GM23338 (cell line): ENCODE data around the gene CDC42BPA. TPM values are rescaled to one million over a fixed set of nuclear protein-coding genes. Genes with fewer than 3 reads are reported as not detected.

Experiments
- ATAC-seq: fragments of 200-7000 bp; cut with Tn5 transposase; 3 replicates; pipeline ENCODE4 v1.9.1; 2020
- DNase-seq: peaks from one replicate; pipeline ENCODE4 v3.0.0-alpha.2; 2015; ENCODE audit warnings: low spot score
- H2AFZ ChIP-seq: fragments of 200-600 bp; sonication (generic); 2 replicates; pipeline ENCODE4 v1.8.0; 2016; ENCODE audit warnings: antibody characterized with exemption, mild to moderate bottlenecking, moderate library complexity
- H3F3A ChIP-seq: fragments of 200-600 bp; sonication (generic); replicated peaks from 2 replicates; pipeline ENCODE4 v1.8.0; 2017; ENCODE audit warnings: antibody characterized with exemption, mixed run types, low read depth
- H3K27ac ChIP-seq: fragments of 200-600 bp; sonication (generic); 2 replicates; pipeline ENCODE4 v1.6.1; 2016; ENCODE audit warnings: low read depth
- H3K27me3 ChIP-seq: fragments of 200-600 bp; sonication (generic); 2 replicates; pipeline ENCODE4 v1.8.0; 2016; ENCODE audit warnings: mild to moderate bottlenecking, mixed run types, moderate library complexity; ENCODE audit not compliant: insufficient read depth
- H3K36me3 ChIP-seq: fragments of 200-600 bp; sonication (generic); 2 replicates; pipeline ENCODE4 v1.8.0; 2016; ENCODE audit warnings: mild to moderate bottlenecking; ENCODE audit not compliant: insufficient read depth
- H3K4me1 ChIP-seq: fragments of 200-600 bp; sonication (generic); 2 replicates; pipeline ENCODE4 v1.8.0; 2016; ENCODE audit warnings: mild to moderate bottlenecking, moderate library complexity; ENCODE audit not compliant: insufficient read depth
- H3K4me2 ChIP-seq: fragments of 200-600 bp; sonication (generic); 2 replicates; pipeline ENCODE4 v1.7.1; 2017; ENCODE audit warnings: mixed run types
- H3K4me3 ChIP-seq: fragments of 200-600 bp; sonication (generic); 2 replicates; pipeline ENCODE4 v1.6.1; 2016; ENCODE audit warnings: mixed run types
- H3K79me2 ChIP-seq: fragments of 200-600 bp; sonication (generic); replicated peaks from 2 replicates; pipeline ENCODE4 v1.8.0; 2017; ENCODE audit warnings: mild to moderate bottlenecking; ENCODE audit not compliant: insufficient read depth
- H3K9me2 ChIP-seq: fragments of 200-600 bp; sonication (generic); 2 replicates; pipeline ENCODE4 v1.8.0; 2017; ENCODE audit not compliant: insufficient read depth
- H4K20me1 ChIP-seq: fragments of 200-600 bp; sonication (generic); replicated peaks from 2 replicates; pipeline ENCODE4 v1.8.0; 2017; ENCODE audit warnings: mild to moderate bottlenecking; ENCODE audit not compliant: insufficient read depth
- H3K27ac Mint-ChIP-seq: 2 replicates; pipeline ENCODE4 v1.8.0; 2020; ENCODE audit warnings: inconsistent platforms, mild to moderate bottlenecking, moderate library complexity, mixed read lengths
- H3K27me3 Mint-ChIP-seq: 3 replicates; pipeline ENCODE4 v1.8.0; 2022; ENCODE audit warnings: low read depth, mild to moderate bottlenecking, moderate library complexity, mixed read lengths, inconsistent platforms; ENCODE audit not compliant: insufficient read depth, poor library complexity
- H3K36me3 Mint-ChIP-seq: 3 replicates; pipeline ENCODE4 v1.8.0; 2021; ENCODE audit warnings: low read depth, mild to moderate bottlenecking, inconsistent platforms, moderate library complexity, mixed read lengths
- H3K4me1 Mint-ChIP-seq: 3 replicates; pipeline ENCODE4 v1.8.0; 2020; ENCODE audit warnings: mild to moderate bottlenecking, inconsistent platforms, mixed read lengths
- H3K4me3 Mint-ChIP-seq: 3 replicates; pipeline ENCODE4 v1.8.0; 2021; ENCODE audit warnings: moderate library complexity, mild to moderate bottlenecking, inconsistent platforms, mixed read lengths
- H3K9me3 Mint-ChIP-seq: 3 replicates; pipeline ENCODE4 v1.8.0; 2020; ENCODE audit warnings: moderate library complexity, mild to moderate bottlenecking, inconsistent platforms, mixed read lengths
- CTCF ChIP-seq, 2 experiments: fragments of 200-600 bp in 1 of 2; sonication (generic) in 1 of 2; conservative IDR thresholded peaks; 2 replicates each; pipeline versions ENCODE4 v1.5.1 to v1.6.1; 2016 to 2017; ENCODE audit warnings: antibody characterized with exemption in 2 of 2, low read depth in 2 of 2, mild to moderate bottlenecking in 2 of 2, moderate library complexity in 1 of 2
- ETS1 ChIP-seq: IDR thresholded peaks from 2 replicates; pipeline ENCODE4 v1.6.1; 2016; ENCODE audit warnings: antibody characterized with exemption
- EZH2 ChIP-seq: fragments of 200-600 bp; sonication (generic); IDR thresholded peaks from one replicate; pipeline ENCODE4 v1.8.0; 2017; ENCODE audit warnings: antibody characterized with exemption, mild to moderate bottlenecking, low read depth; ENCODE audit not compliant: unreplicated experiment
- EZH2phosphoT487 ChIP-seq: fragments of 200-600 bp; sonication (generic); IDR thresholded peaks from one replicate; pipeline ENCODE4 v1.8.1; 2018; ENCODE audit warnings: antibody characterized with exemption; ENCODE audit not compliant: unreplicated experiment
- JUNB ChIP-seq: IDR thresholded peaks from one replicate; pipeline ENCODE4 v1.6.1; 2016; ENCODE audit warnings: antibody characterized with exemption; ENCODE audit not compliant: unreplicated experiment
- NANOG ChIP-seq: IDR thresholded peaks from 2 replicates; pipeline ENCODE4 v1.6.1; 2016; ENCODE audit warnings: antibody characterized with exemption, borderline replicate concordance
- POLR2AphosphoS5 ChIP-seq: IDR thresholded peaks from 2 replicates; pipeline ENCODE4 v1.6.1; 2016; ENCODE audit warnings: antibody characterized with exemption, low read depth
- REST ChIP-seq: IDR thresholded peaks from one replicate; pipeline ENCODE4 v1.6.1; 2018; ENCODE audit warnings: antibody characterized with exemption; ENCODE audit not compliant: unreplicated experiment
- STAT1 ChIP-seq: IDR thresholded peaks from one replicate; pipeline ENCODE4 v1.6.1; 2016; ENCODE audit warnings: antibody characterized with exemption; ENCODE audit not compliant: unreplicated experiment
- ZNF114 ChIP-seq: fragments of 250-450 bp; sonication (Bioruptor Pico); IDR thresholded peaks from 2 replicates; pipeline ENCODE4 v1.5.0; 2020; ENCODE audit warnings: mild to moderate bottlenecking, moderate library complexity
- ZNF462 ChIP-seq: fragments of 250-450 bp; sonication (Bioruptor Pico); IDR thresholded peaks from 2 replicates; pipeline ENCODE4 v1.5.0; 2020; ENCODE audit warnings: mild to moderate bottlenecking, moderate library complexity
- polyA plus RNA-seq: library from polyadenylated mRNA; unstranded; fragments of >200 nt; fragmentation: Nextera tagmentation; extraction: Ambion mirVana; gene quantifications from 2 replicates; pipeline ENCODE4 v1.2.1, GENCODE V29; 2016
- total RNA-seq: library from RNA; depleted of rRNA; stranded (reverse); fragments of >200 nt; shearing (Covaris generic); gene quantifications from 2 replicates; pipeline ENCODE4 v1.2.3, GENCODE V29; 2014

The CDC42BPA gene
- total and polyA plus RNA-seq, 2 experiments from 2014 or later, result 17.7 to 40.1 TPM

GRCh38 chr1:227049253-227049652, 269.0 kb downstream of the CDC42BPA start:
- H3K4me3 Mint-ChIP-seq, result no peak overlapping the region

More at GRCh38 chr1:227049253-227049652, 269.0 kb downstream of the CDC42BPA start:
- Histone ChIP-seq H3K4me1 (0 out of 2 replicates have a peak, but pooled peaks cover 4% of the 10 kb centered on the region), H3K36me3 (no peaks in the 10 kb centered on the region), H3K9me2 (no peaks in the 10 kb centered on the region), H2AFZ (no peak overlapping the region), H3F3A (no peaks in the 10 kb centered on the region), H3K4me2 (no peak overlapping the region), H3K27me3 (no peaks in the 10 kb centered on the region), H3K4me3 (no peak overlapping the region), H4K20me1 (no peaks in the 10 kb centered on the region), H3K79me2 (no peaks in the 10 kb centered on the region), H3K27ac (no peak overlapping the region)
- no peak for DNase-seq
- no peaks in the 10 kb centered on the region for H3K36me3 Mint-ChIP-seq
- H3K27me3 Mint-ChIP-seq, result no peaks in the 10 kb centered on the region
- H3K4me1 Mint-ChIP-seq, result no peaks in the 10 kb centered on the region
- no peak for ATAC-seq
- H3K9me3 Mint-ChIP-seq, result no peaks in the 10 kb centered on the region
- no peak for TF ChIP-seq REST
- TF ChIP-seq EZH2, result no peak
- TF ChIP-seq ZNF462 (CRISPR knock-in tag), result no peak
- no peak for TF ChIP-seq EZH2phosphoT487
- TF ChIP-seq ETS1, result no peak
- TF ChIP-seq CTCF (conservative IDR thresholded peaks at IDR 0.05; ENCODE audit: low read depth in 2 of 2), result no peak
- TF ChIP-seq NANOG, result no peak
- no peak for TF ChIP-seq ZNF114 (CRISPR knock-in tag)
- no peak for TF ChIP-seq JUNB
- TF ChIP-seq STAT1, result no peak
- TF ChIP-seq POLR2AphosphoS5, result no peak
- H3K27ac Mint-ChIP-seq, result no peak overlapping the region
